Adrenal gland (tissue), 5 donors: ENCODE data around the gene PDE8A.

Experiments
- CTCF ChIP-seq, 6 experiments: fragments of 450-650 bp in 4 of 6; fragments of 200-600 bp in 2 of 6; sonication (generic) in 1 of 6; IDR thresholded peaks; 1 replicate in 5 of 6; 2 replicates in 1 of 6; pipeline versions ENCODE4 v1.5.1 to v1.8.0; 2016 to 2021; ENCODE audit warnings: antibody characterized with exemption in 6 of 6, mild to moderate bottlenecking in 2 of 6, moderate library complexity in 1 of 6
- POLR2A ChIP-seq, 2 donors: fragments of 450-650 bp; IDR thresholded peaks; one replicate each; pipeline ENCODE4 v1.6.1; 2017; ENCODE audit warnings: antibody characterized with exemption in 2 of 2, mild to moderate bottlenecking in 2 of 2, moderate library complexity in 1 of 2
- donor health status: DM: no; HTN: no; CAD: no.

- no peak for TF ChIP-seq POLR2A (IDR thresholded peaks at IDR 0.05)
- TF ChIP-seq CTCF (IDR thresholded peaks at IDR 0.05): no peak
Observed at GRCh38 chr15:85164841-85165466, 183.3 kb downstream of the PDE8A start.
